Omental fat pad (tissue), 4 donors: Measurements from ENCODE around the gene ADPRH. TPM values are rescaled to one million over a fixed set of nuclear protein-coding genes. Genes with fewer than 3 reads are reported as not detected.

Experiments used
- ATAC-seq: fragments of 150-250 bp; one replicate; pipeline ENCODE4 v1.9.1; 2016; ENCODE audit warnings: mild to moderate bottlenecking, moderate library complexity; ENCODE audit not compliant: low FRiP score
- DNase-seq: peaks from one replicate; pipeline ENCODE4 v3.0.0-alpha.2; 2019; ENCODE audit warnings: low spot score
- total RNA-seq, 4 donors: library from RNA; depleted of rRNA; stranded (reverse); fragments of >200 nt; gene quantifications; one replicate each; pipeline ENCODE4 v1.1.0, GENCODE V29; 2016
- TF ChIP-seq, protein P1 (sequence below), 3 donors: fragments of 450-650 bp; IDR thresholded peaks; one replicate each; pipeline ENCODE4 v1.5.1; 2016 to 2017; ENCODE audit warnings: antibody characterized with exemption in 3 of 3, mild to moderate bottlenecking in 3 of 3, moderate library complexity in 2 of 3

The ADPRH gene
- total RNA-seq, 4 donors from 2014 or later, result 7.4 to 19.9 (median 11.8) TPM

DNA sequence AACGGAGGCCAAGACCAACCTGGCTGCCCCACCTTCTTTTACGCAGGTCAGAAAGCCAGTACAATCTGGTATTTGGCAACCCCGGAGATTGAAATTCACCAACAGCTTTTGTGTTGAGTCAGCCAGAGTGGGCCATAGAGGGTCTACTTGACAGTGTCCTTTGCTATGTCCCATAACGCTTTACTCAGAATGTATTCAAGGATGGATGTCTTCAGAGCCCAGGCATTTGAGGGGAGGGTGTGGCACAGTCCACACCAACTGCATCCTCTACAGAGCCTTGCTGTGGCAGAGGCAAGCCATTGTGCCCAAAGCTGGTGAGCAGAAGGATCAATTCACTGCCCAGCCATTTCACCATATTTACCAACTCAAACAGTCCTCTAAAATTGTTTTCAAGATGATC is 36.8 kb downstream of the ADPRH start:
- ATAC-seq (no peak), DNase-seq (no peak)
- TF ChIP-seq, protein P1, sequence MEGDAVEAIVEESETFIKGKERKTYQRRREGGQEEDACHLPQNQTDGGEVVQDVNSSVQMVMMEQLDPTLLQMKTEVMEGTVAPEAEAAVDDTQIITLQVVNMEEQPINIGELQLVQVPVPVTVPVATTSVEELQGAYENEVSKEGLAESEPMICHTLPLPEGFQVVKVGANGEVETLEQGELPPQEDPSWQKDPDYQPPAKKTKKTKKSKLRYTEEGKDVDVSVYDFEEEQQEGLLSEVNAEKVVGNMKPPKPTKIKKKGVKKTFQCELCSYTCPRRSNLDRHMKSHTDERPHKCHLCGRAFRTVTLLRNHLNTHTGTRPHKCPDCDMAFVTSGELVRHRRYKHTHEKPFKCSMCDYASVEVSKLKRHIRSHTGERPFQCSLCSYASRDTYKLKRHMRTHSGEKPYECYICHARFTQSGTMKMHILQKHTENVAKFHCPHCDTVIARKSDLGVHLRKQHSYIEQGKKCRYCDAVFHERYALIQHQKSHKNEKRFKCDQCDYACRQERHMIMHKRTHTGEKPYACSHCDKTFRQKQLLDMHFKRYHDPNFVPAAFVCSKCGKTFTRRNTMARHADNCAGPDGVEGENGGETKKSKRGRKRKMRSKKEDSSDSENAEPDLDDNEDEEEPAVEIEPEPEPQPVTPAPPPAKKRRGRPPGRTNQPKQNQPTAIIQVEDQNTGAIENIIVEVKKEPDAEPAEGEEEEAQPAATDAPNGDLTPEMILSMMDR (IDR thresholded peaks at IDR 0.05), result no peak

DNA sequence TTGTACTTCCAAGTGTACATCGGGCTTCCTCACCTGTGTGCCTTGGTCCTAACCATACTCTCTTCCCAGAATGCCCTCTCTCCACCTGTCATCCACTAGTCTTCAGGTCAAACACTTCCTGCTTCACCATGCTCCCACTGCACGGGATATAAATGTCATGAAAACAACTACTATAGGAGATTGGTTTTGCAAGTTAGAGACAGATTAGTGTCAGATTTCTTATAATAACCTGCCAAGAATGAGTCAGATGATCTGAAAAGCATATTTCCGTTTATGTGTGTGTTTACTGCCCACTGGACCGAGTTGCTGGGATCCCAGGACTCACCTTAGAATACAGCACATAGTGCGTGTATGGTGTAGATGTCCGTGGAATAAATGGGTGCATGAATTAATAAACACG is 39.8 kb downstream of the ADPRH start:
- TF ChIP-seq, protein P1 (IDR thresholded peaks at IDR 0.05), result no peak
- DNase-seq (no peak), ATAC-seq (no peak)

DNA sequence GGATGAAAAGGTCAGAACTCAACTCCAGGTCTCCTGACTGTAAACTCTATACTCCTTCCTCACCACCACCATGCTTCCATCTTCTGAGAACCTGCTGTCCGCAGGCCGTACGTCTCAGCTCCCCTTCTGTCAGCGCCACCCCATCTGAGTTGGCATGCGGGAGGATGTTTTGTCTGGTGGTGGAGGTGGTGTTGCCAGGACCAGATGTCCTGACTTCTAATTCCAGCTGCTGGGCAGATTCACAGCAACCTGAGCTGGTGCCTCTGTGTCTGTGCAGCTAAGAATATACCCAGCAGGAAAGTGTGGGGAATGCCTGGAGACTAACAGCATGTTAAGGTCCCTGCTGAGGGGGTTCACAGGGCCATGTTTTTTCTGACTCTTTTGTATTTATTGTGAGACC is 41.6 kb downstream of the ADPRH start:
- no peak for ATAC-seq

DNA sequence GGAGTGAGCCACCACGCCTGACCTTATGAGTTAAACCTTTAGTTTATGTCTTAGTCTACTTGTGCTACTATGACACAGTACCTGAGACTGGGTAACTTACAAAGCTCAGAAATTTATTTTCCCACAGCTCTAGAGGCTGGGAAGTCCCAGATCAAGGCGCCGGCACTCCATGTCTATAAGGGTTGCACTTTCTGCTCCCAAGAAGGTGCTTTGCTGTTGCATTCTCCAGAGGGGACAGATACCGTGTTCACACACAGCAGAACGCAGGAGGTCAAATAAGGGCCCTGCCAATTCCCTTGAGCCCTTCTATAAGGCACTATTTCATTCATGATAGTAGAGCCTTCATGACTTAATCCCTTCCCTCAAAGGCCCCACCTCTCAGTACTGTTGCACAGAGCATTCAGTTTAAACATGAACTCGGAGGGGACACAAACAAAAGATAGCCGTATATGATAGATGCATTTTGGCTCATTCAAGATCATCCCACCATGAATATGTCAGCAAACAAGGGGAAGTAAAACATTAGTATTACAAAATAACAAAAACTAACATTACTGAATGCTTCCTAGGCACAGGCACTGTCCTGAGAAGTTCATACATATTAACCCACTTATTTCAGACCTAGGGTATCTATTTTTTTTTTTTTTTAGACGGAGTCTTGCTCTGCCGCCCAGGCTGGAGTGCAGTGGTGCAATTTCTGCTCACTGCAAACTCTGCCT is 44.9 kb downstream of the ADPRH start:
- no peak for ATAC-seq
- no peak for DNase-seq
- TF ChIP-seq, protein P1 (IDR thresholded peaks at IDR 0.05), result no peak

More for the DNA sequence above, 41.6 kb downstream of the ADPRH start:
- DNase-seq, result no peak
- TF ChIP-seq, protein P1 (IDR thresholded peaks at IDR 0.05), result no peak

DNA sequence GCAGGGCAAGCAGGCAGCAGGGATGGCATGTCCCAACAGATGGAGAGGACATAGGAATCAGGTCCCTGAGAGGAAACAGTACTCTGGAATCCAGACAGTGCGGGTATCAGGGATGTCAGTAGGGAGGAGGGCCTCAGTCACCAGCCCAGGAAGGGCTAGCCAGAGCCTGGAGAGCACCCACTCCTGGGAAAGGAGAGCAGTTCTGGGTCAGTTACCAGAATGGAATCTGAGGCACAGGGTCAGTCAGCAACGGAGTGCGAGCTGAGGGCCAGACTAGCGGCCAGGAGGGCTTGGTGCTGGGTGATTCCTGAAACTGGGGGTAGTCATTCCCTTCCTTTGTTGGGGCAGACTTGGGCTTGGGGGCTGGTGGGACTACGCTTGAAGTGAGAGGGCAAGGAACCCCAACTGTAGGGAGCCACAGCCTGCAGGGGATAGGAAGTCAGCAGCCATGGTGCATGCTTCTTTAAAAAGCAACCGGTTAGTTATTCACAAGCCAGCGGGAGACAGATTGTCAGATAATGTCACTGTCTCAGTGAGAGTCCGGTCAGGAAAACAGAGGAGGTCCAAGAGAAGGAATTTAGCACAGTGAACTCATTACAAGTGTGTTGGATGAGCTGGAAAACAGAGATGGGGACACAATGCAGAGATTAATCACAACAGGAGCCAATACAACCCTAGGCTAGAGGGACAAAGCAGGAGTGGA is 46.3 kb downstream of the ADPRH start:
- ATAC-seq (no peak), DNase-seq (no peak)
- TF ChIP-seq, protein P1 (IDR thresholded peaks at IDR 0.05), result no peak

DNA sequence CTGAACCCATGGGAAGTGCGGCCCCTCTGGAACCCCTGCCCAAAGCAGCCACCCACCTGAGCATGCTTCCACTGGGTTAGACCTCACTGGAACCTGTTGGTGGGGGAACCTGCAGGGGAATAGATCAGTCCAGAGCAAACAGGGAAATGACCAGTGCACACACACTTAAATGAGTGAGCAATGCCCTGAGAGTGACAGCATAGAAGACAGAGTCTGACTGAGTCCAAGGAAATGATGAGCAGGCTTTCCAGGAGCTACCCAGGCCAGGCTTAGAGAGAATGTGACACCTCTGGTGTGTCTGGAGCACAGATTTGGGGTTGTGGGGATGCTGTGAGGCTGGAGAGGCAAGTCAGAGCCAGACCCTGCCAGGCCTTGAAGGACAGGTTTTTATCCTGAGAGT is 46.9 kb downstream of the ADPRH start:
- TF ChIP-seq, protein P1 (IDR thresholded peaks at IDR 0.05), result no peak
- DNase-seq (no peak), ATAC-seq (no peak)

DNA sequence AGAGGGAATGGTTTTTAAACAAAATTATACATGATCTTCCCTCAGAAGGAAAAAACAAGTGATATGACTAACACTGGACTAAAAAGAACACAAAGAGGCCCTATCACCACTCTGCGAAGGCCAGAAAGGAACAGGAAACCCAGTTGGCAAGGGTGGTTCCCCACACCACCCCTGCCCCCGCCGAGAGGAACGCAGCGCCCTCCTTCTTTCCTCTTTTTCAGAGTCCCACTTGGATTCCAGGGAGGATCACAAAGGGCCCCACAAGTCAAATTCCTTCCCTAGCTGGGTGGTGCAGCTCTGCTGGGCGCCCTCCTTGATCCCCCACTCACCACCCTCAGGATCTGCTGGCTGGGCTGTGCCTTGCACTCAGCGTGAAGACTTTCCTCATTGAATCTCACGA is 48.2 kb downstream of the ADPRH start:
- TF ChIP-seq, protein P1 (IDR thresholded peaks at IDR 0.05), result no peak
- DNase-seq (no peak), ATAC-seq (no peak)
